HepG2 (cell line): ENCODE results near the gene RHD. TPM values are rescaled to one million over a fixed set of nuclear protein-coding genes. Genes with fewer than 3 reads are reported as not detected.

Experiments
- DR1 ChIP-seq: sonication (generic); formaldehyde crosslinking; IDR thresholded peaks from 2 replicates; pipeline ENCODE4 v1.8.0; 2021; ENCODE audit warnings: mild to moderate bottlenecking, missing genetic modification reagents, inconsistent platforms
- GFI1 ChIP-seq: sonication (generic); formaldehyde crosslinking; IDR thresholded peaks from 2 replicates; pipeline ENCODE4 v1.5.0; 2020; ENCODE audit warnings: missing genetic modification reagents, mild to moderate bottlenecking, borderline replicate concordance
- GZF1 ChIP-seq: sonication (generic); formaldehyde crosslinking; IDR thresholded peaks from 2 replicates; pipeline ENCODE4 v1.5.1; 2020; ENCODE audit warnings: mild to moderate bottlenecking, missing genetic modification reagents
- HMGA1 ChIP-seq: sonication (generic); formaldehyde crosslinking; conservative IDR thresholded peaks from 2 replicates; pipeline ENCODE4 v1.4.0; 2020; ENCODE audit warnings: missing genetic modification reagents
- MEIS2 ChIP-seq: sonication (generic); formaldehyde crosslinking; IDR thresholded peaks from 2 replicates; pipeline ENCODE4 v1.9.0; 2021; ENCODE audit warnings: mild to moderate bottlenecking, missing genetic modification reagents
- NCOR1 ChIP-seq: fragments of 200-600 bp; sonication (generic); IDR thresholded peaks from 2 replicates; pipeline ENCODE4 v1.7.0; 2017; ENCODE audit warnings: antibody characterized with exemption, low read length, borderline replicate concordance
- NFKB2 ChIP-seq: sonication (generic); formaldehyde crosslinking; IDR thresholded peaks from 2 replicates; pipeline ENCODE4 v1.4.0; 2020; ENCODE audit warnings: missing genetic modification reagents, borderline replicate concordance
- SAFB2 ChIP-seq: sonication (generic); formaldehyde crosslinking; IDR thresholded peaks from 2 replicates; pipeline ENCODE4 v1.5.1; 2020; ENCODE audit warnings: missing genetic modification reagents, low read depth, mild to moderate bottlenecking, borderline replicate concordance
- TARDBP ChIP-seq: sonication (generic); formaldehyde crosslinking; IDR thresholded peaks from 2 replicates; pipeline ENCODE4 v1.8.0; 2022; ENCODE audit warnings: mild to moderate bottlenecking, missing genetic modification reagents
- ZNF10 ChIP-seq: sonication (generic); formaldehyde crosslinking; IDR thresholded peaks from 2 replicates; pipeline ENCODE4 v1.4.0; 2020; ENCODE audit warnings: mild to moderate bottlenecking, low read depth, missing genetic modification reagents, borderline replicate concordance
- ZNF841 ChIP-seq: sonication (generic); formaldehyde crosslinking; IDR thresholded peaks from 2 replicates; pipeline ENCODE4 v1.8.1; 2023; ENCODE audit warnings: missing genetic modification reagents, borderline replicate concordance
- polyA plus RNA-seq, 8 experiments: library from polyadenylated mRNA; depleted of rRNA in 3 of 8; stranded (reverse) in 7 of 8; unstranded in 1 of 8; fragments of >200 nt; fragmentation: Illumina TruSeq in 4 of 8; extraction: Trizol in 4 of 8; gene quantifications; 2 replicates each; pipeline versions ENCODE4 v1.2.1 to v1.2.3, GENCODE V29; 2011 to 2016; ENCODE audit warnings: low read depth in 4 of 8, missing spikeins in 1 of 8, mixed read lengths in 1 of 8; ENCODE audit not compliant: insufficient read depth in 1 of 8
- total RNA-seq, 5 experiments: library from RNA; depleted of rRNA; stranded (reverse); fragments of >200 nt; fragmentation: Illumina TruSeq; extraction: Trizol; gene quantifications; 2 replicates each; pipeline ENCODE4 v1.2.3, GENCODE V29; 2016; ENCODE audit warnings: low read depth in 1 of 5
- TF ChIP-seq, protein P1 (sequence below): sonication (generic); formaldehyde crosslinking; IDR thresholded peaks from 2 replicates; pipeline ENCODE4 v1.8.1; 2023; ENCODE audit warnings: missing genetic modification reagents, mild to moderate bottlenecking, borderline replicate concordance
- TF ChIP-seq, protein P2 (sequence below): sonication (generic); formaldehyde crosslinking; IDR thresholded peaks from 2 replicates; pipeline ENCODE4 v1.4.0; 2020; ENCODE audit warnings: low read depth, missing genetic modification reagents
- TF ChIP-seq, protein P3 (sequence below): sonication (generic); formaldehyde crosslinking; IDR thresholded peaks from 2 replicates; pipeline ENCODE4 v1.4.0; 2020; ENCODE audit warnings: missing genetic modification reagents; ENCODE audit errors: not compliant biosample characterization
- TF ChIP-seq, protein P4 (sequence below): sonication (generic); formaldehyde crosslinking; IDR thresholded peaks from one replicate; pipeline ENCODE4 v1.5.1; 2020; ENCODE audit warnings: mild to moderate bottlenecking, missing genetic modification reagents; ENCODE audit errors: not compliant biosample characterization

Gene RHD
- total and polyA plus RNA-seq, 2 of the 13 experiments (the other 11 are each of a cell fraction or from before 2014, with no cell fraction given): not detected

DNA sequence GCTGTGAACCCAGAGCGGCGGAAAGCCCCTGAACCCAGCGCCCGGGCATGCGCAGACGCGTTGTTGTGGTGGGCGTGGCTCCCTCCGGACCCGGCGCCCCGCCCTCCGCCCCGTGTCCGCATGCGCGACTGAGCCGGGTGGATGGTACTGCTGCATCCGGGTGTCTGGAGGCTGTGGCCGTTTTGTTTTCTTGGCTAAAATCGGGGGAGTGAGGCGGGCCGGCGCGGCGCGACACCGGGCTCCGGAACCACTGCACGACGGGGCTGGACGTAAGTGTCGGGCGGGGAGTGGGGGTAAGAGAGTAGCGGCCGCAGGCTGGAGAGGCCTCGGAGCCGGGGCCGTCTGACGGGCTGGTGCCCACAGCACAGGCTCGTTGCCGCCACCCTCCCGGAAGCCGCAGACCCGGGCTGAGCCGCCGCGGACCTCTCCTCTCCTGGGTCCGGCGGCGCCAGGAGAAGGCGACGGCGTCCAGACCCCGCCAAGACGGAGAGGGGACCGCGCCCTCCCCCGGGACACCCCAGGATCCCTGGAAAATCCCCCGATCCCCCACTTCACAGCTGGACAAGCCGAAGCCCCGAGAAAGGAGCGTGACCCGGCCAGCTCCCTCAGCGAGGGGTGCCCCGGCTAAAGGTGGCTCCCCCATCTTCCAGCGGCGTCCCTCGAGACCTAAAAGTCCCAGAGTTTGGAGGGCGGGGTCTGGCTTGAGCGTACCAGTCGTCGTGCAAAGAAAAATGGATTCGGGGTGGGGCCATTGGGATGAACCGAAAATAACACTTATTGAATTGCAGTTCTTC is 66.1 kb downstream of the RHD start, which contains the start of gene TMEM50A (continued):
- TF ChIP-seq, protein P1, sequence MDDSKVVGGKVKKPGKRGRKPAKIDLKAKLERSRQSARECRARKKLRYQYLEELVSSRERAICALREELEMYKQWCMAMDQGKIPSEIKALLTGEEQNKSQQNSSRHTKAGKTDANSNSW: 0 out of 2 replicates have a peak, but pooled peaks have one; percentile 31
- TF ChIP-seq, protein P2, sequence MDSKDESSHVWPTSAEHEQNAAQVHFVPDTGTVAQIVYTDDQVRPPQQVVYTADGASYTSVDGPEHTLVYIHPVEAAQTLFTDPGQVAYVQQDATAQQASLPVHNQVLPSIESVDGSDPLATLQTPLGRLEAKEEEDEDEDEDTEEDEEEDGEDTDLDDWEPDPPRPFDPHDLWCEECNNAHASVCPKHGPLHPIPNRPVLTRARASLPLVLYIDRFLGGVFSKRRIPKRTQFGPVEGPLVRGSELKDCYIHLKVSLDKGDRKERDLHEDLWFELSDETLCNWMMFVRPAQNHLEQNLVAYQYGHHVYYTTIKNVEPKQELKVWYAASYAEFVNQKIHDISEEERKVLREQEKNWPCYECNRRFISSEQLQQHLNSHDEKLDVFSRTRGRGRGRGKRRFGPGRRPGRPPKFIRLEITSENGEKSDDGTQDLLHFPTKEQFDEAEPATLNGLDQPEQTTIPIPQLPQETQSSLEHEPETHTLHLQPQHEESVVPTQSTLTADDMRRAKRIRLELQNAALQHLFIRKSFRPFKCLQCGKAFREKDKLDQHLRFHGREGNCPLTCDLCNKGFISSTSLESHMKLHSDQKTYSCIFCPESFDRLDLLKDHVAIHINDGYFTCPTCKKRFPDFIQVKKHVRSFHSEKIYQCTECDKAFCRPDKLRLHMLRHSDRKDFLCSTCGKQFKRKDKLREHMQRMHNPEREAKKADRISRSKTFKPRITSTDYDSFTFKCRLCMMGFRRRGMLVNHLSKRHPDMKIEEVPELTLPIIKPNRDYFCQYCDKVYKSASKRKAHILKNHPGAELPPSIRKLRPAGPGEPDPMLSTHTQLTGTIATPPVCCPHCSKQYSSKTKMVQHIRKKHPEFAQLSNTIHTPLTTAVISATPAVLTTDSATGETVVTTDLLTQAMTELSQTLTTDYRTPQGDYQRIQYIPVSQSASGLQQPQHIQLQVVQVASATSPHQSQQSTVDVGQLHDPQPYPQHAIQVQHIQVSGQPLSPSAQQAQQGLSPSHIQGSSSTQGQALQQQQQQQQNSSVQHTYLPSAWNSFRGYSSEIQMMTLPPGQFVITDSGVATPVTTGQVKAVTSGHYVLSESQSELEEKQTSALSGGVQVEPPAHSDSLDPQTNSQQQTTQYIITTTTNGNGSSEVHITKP (CRISPR knock-in tag): no peak
- TF ChIP-seq, protein P3, sequence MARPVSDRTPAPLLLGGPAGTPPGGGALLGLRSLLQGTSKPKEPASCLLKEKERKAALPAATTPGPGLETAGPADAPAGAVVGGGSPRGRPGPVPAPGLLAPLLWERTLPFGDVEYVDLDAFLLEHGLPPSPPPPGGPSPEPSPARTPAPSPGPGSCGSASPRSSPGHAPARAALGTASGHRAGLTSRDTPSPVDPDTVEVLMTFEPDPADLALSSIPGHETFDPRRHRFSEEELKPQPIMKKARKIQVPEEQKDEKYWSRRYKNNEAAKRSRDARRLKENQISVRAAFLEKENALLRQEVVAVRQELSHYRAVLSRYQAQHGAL: no peak
- TF ChIP-seq GFI1 (peak; percentile 32; the same call in 1 of the 2 replicates), ZNF10 (CRISPR knock-in tag) (no peak), DR1 (CRISPR knock-in tag) (0 out of 2 replicates have a peak, but pooled peaks have one; percentile 49), MEIS2 (no peak), ZNF841 (CRISPR knock-in tag) (no peak), NCOR1 (no peak), GZF1 (CRISPR knock-in tag) (no peak), TARDBP (CRISPR knock-in tag) (no peak), HMGA1 (CRISPR knock-in tag) (no peak), SAFB2 (peak; percentile 46; the same call in 1 of the 2 replicates), NFKB2 (CRISPR knock-in tag) (peak; percentile 72; the same call in 1 of the 2 replicates)
- TF ChIP-seq, protein P4, sequence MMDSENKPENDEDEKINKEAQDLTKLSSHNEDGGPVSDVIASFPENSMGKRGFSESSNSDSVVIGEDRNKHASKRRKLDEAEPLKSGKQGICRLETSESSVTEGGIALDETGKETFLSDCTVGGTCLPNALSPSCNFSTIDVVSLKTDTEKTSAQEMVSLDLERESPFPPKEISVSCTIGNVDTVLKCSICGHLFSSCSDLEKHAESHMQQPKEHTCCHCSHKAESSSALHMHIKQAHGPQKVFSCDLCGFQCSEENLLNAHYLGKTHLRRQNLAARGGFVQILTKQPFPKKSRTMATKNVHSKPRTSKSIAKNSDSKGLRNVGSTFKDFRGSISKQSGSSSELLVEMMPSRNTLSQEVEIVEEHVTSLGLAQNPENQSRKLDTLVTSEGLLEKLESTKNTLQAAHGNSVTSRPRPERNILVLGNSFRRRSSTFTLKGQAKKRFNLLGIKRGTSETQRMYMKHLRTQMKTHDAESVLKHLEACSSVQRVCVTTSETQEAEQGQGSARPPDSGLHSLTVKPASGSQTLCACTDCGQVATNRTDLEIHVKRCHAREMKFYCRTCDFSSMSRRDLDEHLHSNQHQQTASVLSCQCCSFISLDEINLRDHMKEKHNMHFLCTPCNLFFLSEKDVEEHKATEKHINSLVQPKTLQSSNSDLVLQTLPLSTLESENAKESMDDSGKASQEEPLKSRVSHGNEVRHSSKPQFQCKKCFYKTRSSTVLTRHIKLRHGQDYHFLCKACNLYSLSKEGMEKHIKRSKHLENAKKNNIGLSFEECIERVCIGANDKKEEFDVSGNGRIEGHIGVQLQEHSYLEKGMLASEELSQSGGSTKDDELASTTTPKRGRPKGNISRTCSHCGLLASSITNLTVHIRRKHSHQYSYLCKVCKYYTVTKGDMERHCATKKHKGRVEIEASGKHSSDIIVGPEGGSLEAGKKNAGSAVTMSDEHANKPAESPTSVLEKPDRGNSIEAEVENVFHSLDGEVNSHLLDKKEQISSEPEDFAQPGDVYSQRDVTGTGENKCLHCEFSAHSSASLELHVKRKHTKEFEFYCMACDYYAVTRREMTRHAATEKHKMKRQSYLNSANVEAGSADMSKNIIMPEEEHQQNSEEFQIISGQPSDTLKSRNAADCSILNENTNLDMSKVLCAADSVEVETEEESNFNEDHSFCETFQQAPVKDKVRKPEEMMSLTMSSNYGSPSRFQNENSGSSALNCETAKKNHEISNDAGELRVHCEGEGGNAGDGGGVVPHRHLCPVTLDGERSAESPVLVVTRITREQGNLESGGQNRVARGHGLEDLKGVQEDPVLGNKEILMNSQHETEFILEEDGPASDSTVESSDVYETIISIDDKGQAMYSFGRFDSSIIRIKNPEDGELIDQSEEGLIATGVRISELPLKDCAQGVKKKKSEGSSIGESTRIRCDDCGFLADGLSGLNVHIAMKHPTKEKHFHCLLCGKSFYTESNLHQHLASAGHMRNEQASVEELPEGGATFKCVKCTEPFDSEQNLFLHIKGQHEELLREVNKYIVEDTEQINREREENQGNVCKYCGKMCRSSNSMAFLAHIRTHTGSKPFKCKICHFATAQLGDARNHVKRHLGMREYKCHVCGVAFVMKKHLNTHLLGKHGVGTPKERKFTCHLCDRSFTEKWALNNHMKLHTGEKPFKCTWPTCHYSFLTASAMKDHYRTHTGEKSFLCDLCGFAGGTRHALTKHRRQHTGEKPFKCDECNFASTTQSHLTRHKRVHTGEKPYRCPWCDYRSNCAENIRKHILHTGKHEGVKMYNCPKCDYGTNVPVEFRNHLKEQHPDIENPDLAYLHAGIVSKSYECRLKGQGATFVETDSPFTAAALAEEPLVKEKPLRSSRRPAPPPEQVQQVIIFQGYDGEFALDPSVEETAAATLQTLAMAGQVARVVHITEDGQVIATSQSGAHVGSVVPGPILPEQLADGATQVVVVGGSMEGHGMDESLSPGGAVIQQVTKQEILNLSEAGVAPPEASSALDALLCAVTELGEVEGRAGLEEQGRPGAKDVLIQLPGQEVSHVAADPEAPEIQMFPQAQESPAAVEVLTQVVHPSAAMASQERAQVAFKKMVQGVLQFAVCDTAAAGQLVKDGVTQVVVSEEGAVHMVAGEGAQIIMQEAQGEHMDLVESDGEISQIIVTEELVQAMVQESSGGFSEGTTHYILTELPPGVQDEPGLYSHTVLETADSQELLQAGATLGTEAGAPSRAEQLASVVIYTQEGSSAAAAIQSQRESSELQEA (CRISPR knock-in tag): no peak
